Vagina (tissue), 2 donors: ENCODE measurements around the gene PRR29.

Source experiments
- CTCF ChIP-seq, 3 experiments: fragments of 450-650 bp in 2 of 3; fragments of 200-600 bp in 1 of 3; sonication (generic) in 1 of 3; IDR thresholded peaks; one replicate each; pipeline ENCODE4 v1.5.1; 2017 to 2019; ENCODE audit warnings: antibody characterized with exemption in 3 of 3, mild to moderate bottlenecking in 2 of 3, moderate library complexity in 2 of 3
- POLR2AphosphoS5 ChIP-seq, 2 donors: sonication (generic); formaldehyde crosslinking; IDR thresholded peaks; one replicate each; pipeline ENCODE4 v1.9.0; 2017; ENCODE audit warnings: antibody characterized with exemption in 2 of 2, mild to moderate bottlenecking in 2 of 2, low read depth in 1 of 2; ENCODE audit not compliant: insufficient read depth in 1 of 2

DNA sequence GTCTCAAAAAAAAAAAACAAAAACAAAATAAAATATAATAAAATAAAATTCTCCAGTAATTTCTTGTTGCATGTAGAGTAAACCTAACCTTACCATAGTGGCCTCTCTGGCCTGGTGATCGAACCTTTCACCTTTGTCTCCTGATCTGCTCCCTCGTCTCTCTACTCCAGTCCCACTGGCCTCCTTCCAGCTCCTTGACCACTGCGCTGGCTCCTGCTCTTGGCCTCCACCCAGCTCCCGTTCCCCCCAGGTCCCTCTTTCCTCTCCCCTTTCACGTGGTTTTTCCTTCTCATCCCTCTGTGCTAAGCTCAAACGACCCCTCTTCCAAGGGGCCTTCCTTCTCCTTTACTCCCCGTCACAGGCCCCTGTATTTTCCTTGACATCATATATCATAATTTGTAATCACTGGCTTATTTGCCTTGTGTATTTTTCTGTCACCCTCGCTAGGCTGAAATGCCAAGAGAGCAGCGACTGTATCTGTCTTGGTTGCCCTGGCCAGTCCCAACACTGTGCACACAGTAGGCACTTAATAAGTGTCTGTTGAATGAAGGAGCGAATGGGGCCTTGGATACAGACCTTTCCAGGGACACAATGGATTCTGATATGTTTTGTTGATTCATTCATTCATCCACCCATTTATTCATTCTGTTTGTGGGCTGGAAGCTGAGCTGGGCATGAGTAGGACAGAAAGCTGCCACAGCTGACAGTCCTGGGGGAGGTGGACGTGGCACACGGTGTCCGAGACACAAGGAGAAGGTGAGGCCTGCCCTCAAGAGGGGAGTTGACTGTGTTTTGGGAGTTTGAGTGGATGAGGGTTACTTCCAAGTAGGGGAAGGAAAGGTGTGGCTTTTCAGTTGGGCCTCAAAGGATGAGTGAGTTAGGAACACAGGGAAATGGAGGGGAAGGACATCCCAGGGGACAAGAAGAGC is 19.6 kb upstream of the PRR29 start:
- no peak for TF ChIP-seq POLR2AphosphoS5 (IDR thresholded peaks at IDR 0.05; ENCODE audit: insufficient read depth in 1 of 2, low read depth in 1 of 2)
- no peak for TF ChIP-seq CTCF (IDR thresholded peaks at IDR 0.05)
